ENCODE data around the gene EHD1. TPM values are rescaled to one million over a fixed set of nuclear protein-coding genes. Genes with fewer than 3 reads are reported as not detected.

The EHD1 gene
- total RNA-seq, 1 donor from 2014 or later, result 28.2 TPM

- Histone ChIP-seq H3K27me3 (ENCODE audit: control insufficient read depth in 3 of 3, insufficient read depth in 3 of 3, low read length in 3 of 3) (no peaks in the 10 kb centered on the region), H3K9ac (ENCODE audit: low read depth in 1 of 3, low read length in 3 of 3) (no peak overlapping the region), H3K27ac (ENCODE audit: low read depth, low read length) (no peak overlapping the region), H3K9me3 (ENCODE audit: control insufficient read depth in 3 of 3, low read length in 3 of 3) (no peaks in the 10 kb centered on the region), H3K4me1 (ENCODE audit: control insufficient read depth in 3 of 3, insufficient read depth in 3 of 3, low read length in 3 of 3) (peaks cover 3 to 6% (median 5%) of the 10 kb centered on the region in 3 donors), H3K36me3 (ENCODE audit: control insufficient read depth in 3 of 3, insufficient read depth in 3 of 3, low read length in 3 of 3) (no peaks in the 10 kb centered on the region), H3K4me3 (ENCODE audit: low read length in 3 of 3) (no peak overlapping the region)
These were observed 63.7 kb downstream of the EHD1 start for GRCh38 chr11:64814712-64815187.

DNA sequence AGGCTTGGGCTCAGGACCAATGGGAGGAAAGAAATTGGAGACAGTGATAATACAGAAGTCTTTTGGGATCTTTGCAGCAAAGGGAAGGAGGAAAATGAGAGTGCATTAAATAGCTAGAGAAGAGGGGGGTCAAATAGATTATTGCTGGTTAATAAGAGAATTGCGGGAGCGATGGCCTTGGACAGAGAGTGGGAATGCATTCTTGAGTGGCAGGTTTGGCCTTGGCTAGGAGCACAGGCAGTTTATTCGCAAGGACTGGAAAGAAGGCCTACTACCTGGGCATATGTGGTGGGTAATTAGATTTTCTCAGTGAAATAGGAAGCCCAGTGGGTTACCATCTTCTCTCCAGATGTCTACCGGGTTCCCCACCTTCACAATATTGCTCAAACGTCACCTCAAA, 64.6 kb downstream of the EHD1 start:
- Histone ChIP-seq H3K4me3 (ENCODE audit: low read length in 3 of 3) (no peak overlapping the region), H3K4me1 (ENCODE audit: control insufficient read depth in 3 of 3, insufficient read depth in 3 of 3, low read length in 3 of 3) (peaks cover 10 to 12% (median 12%) of the 10 kb centered on the region in 3 donors), H3K27me3 (ENCODE audit: control insufficient read depth in 3 of 3, insufficient read depth in 3 of 3, low read length in 3 of 3) (no peaks in the 10 kb centered on the region), H3K27ac (ENCODE audit: low read depth, low read length) (no peak overlapping the region), H3K36me3 (ENCODE audit: control insufficient read depth in 3 of 3, insufficient read depth in 3 of 3, low read length in 3 of 3) (no peaks in the 10 kb centered on the region), H3K9ac (ENCODE audit: low read depth in 1 of 3, low read length in 3 of 3) (no peak overlapping the region), H3K9me3 (ENCODE audit: control insufficient read depth in 3 of 3, low read length in 3 of 3) (no peaks in the 10 kb centered on the region)

GRCh38 chr11:64810891-64811272, 67.5 kb downstream of the EHD1 start:
- Histone ChIP-seq H3K4me1 (ENCODE audit: control insufficient read depth in 3 of 3, insufficient read depth in 3 of 3, low read length in 3 of 3) (peaks cover 10 to 12% (median 12%) of the 10 kb centered on the region in 3 donors), H3K9me3 (ENCODE audit: control insufficient read depth in 3 of 3, low read length in 3 of 3) (no peaks in the 10 kb centered on the region), H3K4me3 (ENCODE audit: low read length in 3 of 3) (peak overlapping the region; percentile 67 to 79 (median 77)), H3K9ac (ENCODE audit: low read depth in 1 of 3, low read length in 3 of 3) (peak overlapping the region; percentile 42 to 57 (median 47)), H3K36me3 (ENCODE audit: control insufficient read depth in 3 of 3, insufficient read depth in 3 of 3, low read length in 3 of 3) (peaks cover 18 to 21% (median 20%) of the 10 kb centered on the region in 3 donors), H3K27ac (ENCODE audit: low read depth, low read length) (no peak overlapping the region), H3K27me3 (ENCODE audit: control insufficient read depth in 3 of 3, insufficient read depth in 3 of 3, low read length in 3 of 3) (no peaks in the 10 kb centered on the region)

DNA sequence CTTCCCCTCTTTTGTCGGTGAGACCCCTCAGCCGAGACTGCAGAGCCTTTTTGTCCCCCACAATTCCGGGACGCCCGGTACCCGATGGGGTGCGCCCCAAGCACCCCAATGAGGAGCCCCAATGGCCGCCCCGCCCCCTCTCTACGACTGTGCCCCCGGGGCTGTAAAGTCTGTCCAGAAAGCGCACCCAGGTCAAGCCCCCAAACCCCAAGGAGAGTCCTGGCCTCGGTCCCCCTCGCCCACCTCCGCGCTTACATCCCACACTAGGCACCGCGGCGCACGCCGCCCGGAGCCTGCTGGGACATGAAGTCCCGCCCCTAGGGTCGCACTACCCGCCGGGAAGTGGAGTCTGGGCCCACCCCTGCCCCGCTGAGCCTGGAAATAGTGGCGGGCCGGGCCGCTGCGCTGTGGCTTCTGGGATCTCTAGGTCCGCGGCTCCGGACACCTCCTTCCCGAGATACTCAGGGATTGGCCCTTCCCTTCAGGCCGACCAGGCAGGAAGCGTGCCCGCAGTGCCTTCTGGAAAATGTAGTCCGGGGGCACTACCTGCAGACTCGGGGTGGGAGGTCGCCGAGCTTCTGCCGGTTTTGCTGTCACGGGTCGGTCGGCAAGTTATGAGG, 68.0 kb downstream of the EHD1 start, which contains the start of gene MEN1:
MEN1 (minus strand) TSS at position 281 of the 620 bp plus-strand sequence. CDS start 442 bp downstream, outside the sequence.
- no peaks in the 10 kb centered on the region for H3K9me3 ChIP-seq (ENCODE audit: control insufficient read depth in 3 of 3, low read length in 3 of 3)

DNA sequence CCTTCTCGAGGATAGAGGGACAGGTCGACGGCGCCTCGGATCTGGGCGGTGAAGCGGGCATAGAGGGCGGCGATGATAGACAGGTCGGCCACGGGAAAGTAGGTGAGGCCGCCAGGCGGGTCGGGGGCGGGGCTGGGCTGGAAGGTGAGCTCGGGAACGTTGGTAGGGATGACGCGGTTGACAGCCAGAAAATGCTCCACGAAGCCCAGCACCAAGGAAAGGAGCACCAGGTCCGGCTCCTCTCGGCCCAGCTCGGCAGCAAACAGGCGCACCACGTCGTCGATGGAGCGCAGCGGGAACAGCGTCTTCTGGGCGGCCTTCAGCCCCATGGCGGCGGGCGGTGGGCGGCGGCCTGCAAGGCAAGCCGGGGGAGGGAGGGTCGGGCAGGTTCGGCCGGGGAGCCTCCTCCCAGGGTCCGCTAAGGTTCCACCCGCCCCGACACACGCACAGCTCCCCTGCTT, 68.6 kb downstream of the EHD1 start:
- H3K4me1 ChIP-seq (ENCODE audit: control insufficient read depth in 3 of 3, insufficient read depth in 3 of 3, low read length in 3 of 3), result peaks cover 10 to 12% (median 12%) of the 10 kb centered on the region in 3 donors
- H3K4me3 ChIP-seq (ENCODE audit: low read length in 3 of 3), result peak overlapping the region; percentile 77 to 86 (median 79)
- H3K36me3 ChIP-seq (ENCODE audit: control insufficient read depth in 3 of 3, insufficient read depth in 3 of 3, low read length in 3 of 3), result peaks cover 27 to 30% (median 29%) of the 10 kb centered on the region in 3 donors
- no peaks in the 10 kb centered on the region for H3K27me3 ChIP-seq (ENCODE audit: control insufficient read depth in 3 of 3, insufficient read depth in 3 of 3, low read length in 3 of 3)
- H3K9me3 ChIP-seq (ENCODE audit: control insufficient read depth in 3 of 3, low read length in 3 of 3), result no peaks in the 10 kb centered on the region
- H3K27ac ChIP-seq (ENCODE audit: low read depth, low read length), result no peak overlapping the region
- H3K9ac ChIP-seq (ENCODE audit: low read depth in 1 of 3, low read length in 3 of 3), result peak overlapping the region; percentile 67 to 82 (median 70)

More for the DNA sequence above, 68.0 kb downstream of the EHD1 start, which contains the start of gene MEN1:
- Histone ChIP-seq H3K4me3 (ENCODE audit: low read length in 3 of 3) (peak within 1 kb of the TSS; percentile 77 to 86 (median 79)), H3K4me1 (ENCODE audit: control insufficient read depth in 3 of 3, insufficient read depth in 3 of 3, low read length in 3 of 3) (peaks cover 10 to 12% (median 12%) of the 10 kb centered on the region in 3 donors), H3K36me3 (ENCODE audit: control insufficient read depth in 3 of 3, insufficient read depth in 3 of 3, low read length in 3 of 3) (peaks cover 23 to 25% (median 24%) of the 10 kb centered on the region in 3 donors), H3K27ac (ENCODE audit: low read depth, low read length) (peak within 1 kb of the TSS; percentile 9), H3K27me3 (ENCODE audit: control insufficient read depth in 3 of 3, insufficient read depth in 3 of 3, low read length in 3 of 3) (no peaks in the 10 kb centered on the region), H3K9ac (ENCODE audit: low read depth in 1 of 3, low read length in 3 of 3) (peak within 1 kb of the TSS; percentile 67 to 82 (median 70))

- Histone ChIP-seq H3K4me3 (ENCODE audit: low read length in 3 of 3) (no peak overlapping the region), H3K4me1 (ENCODE audit: control insufficient read depth in 3 of 3, insufficient read depth in 3 of 3, low read length in 3 of 3) (peaks cover 18 to 30% (median 29%) of the 10 kb centered on the region in 3 donors)
These were observed 72.9 kb downstream of the EHD1 start for GRCh38 chr11:64805481-64805880.

DNA sequence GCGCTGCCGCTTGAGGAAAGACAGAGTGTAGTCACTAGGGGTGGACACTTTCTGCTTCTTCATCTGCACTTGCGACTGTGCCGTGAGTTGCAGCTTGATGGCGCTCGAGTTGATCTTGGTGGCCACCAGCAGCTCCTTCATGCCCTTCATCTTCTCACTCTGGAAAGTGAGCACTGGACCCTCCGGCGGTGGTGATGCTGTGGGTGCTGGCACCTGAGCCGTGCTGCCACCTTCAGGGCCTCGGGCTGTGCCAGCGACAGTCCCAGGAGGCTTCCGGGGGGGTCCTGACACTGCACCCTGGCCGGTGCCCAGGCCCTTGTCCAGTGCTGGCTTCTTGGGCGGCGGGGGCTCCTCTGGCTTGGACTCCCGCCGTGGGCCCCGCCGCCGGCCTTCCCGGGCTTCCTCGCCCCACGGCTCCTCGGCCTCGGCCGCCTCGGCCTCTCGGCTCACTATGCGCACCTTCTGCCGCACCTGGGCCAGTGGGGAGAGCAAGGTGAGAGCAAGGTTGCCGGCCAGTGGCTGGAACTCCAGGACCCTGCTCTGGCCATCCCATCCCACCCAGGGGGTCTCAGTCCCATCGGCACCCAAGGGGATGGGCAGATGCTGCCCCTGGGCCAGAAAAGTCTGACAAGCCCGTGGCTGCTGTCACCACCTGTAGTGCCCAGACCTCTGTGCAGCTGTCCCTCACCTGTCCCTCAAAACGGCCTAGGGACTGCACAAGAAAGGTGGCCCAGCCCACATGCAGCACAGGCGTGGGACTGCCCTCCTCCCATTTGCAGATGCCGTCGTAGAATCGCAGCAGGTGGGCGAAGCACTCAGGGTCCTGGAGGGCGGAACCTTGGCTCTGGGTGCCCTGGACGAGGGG, 73.8 kb downstream of the EHD1 start:
- Histone ChIP-seq H3K9me3 (ENCODE audit: control insufficient read depth in 3 of 3, low read length in 3 of 3) (no peaks in the 10 kb centered on the region), H3K9ac (ENCODE audit: low read depth in 1 of 3, low read length in 3 of 3) (peak overlapping the region in 1 of 3 donors; percentile 70), H3K36me3 (ENCODE audit: control insufficient read depth in 3 of 3, insufficient read depth in 3 of 3, low read length in 3 of 3) (peaks cover 30 to 35% (median 34%) of the 10 kb centered on the region in 3 donors), H3K27ac (ENCODE audit: low read depth, low read length) (no peak overlapping the region), H3K27me3 (ENCODE audit: control insufficient read depth in 3 of 3, insufficient read depth in 3 of 3, low read length in 3 of 3) (no peaks in the 10 kb centered on the region), H3K4me3 (ENCODE audit: low read length in 3 of 3) (no peak overlapping the region), H3K4me1 (ENCODE audit: control insufficient read depth in 3 of 3, insufficient read depth in 3 of 3, low read length in 3 of 3) (peaks cover 15 to 26% (median 23%) of the 10 kb centered on the region in 3 donors)

More at GRCh38 chr11:64805481-64805880, 72.9 kb downstream of the EHD1 start:
- Histone ChIP-seq H3K27me3 (ENCODE audit: control insufficient read depth in 3 of 3, insufficient read depth in 3 of 3, low read length in 3 of 3) (no peaks in the 10 kb centered on the region), H3K27ac (ENCODE audit: low read depth, low read length) (no peak overlapping the region), H3K36me3 (ENCODE audit: control insufficient read depth in 3 of 3, insufficient read depth in 3 of 3, low read length in 3 of 3) (peaks cover 30 to 35% (median 34%) of the 10 kb centered on the region in 3 donors), H3K9ac (ENCODE audit: low read depth in 1 of 3, low read length in 3 of 3) (no peak overlapping the region), H3K9me3 (ENCODE audit: control insufficient read depth in 3 of 3, low read length in 3 of 3) (no peaks in the 10 kb centered on the region)

DNA sequence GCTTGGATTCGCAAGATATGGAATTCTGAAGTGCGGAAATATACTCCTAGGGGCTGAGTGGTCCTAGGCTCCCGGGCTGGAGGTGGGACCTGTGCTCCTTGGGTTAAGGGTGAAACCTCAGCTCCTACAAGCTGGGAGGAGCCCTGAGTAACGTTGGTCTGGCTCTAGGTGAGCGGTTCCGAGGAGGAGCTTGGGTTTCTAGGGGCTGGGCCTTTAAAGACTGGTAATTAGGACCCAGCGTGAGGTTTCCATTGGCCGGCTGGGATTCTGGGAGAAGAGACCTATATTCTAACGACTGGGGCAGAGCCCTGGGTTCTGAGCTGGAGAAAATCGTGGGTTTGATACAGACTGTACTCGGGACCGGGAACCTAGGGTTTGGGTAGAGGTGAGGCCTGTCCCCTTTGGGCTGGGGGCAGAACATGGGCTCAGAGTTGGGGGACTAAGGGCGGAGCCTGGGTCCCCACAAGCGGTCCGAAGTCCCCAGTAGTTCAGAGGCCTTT, 74.5 kb downstream of the EHD1 start:
- Histone ChIP-seq H3K4me3 (ENCODE audit: low read length in 3 of 3) (peak overlapping the region; percentile 69 to 79 (median 73)), H3K27me3 (ENCODE audit: control insufficient read depth in 3 of 3, insufficient read depth in 3 of 3, low read length in 3 of 3) (no peaks in the 10 kb centered on the region), H3K27ac (ENCODE audit: low read depth, low read length) (peak overlapping the region; percentile 60), H3K9ac (ENCODE audit: low read depth in 1 of 3, low read length in 3 of 3) (peak overlapping the region; percentile 68 to 79 (median 70)), H3K36me3 (ENCODE audit: control insufficient read depth in 3 of 3, insufficient read depth in 3 of 3, low read length in 3 of 3) (peaks cover 30 to 35% (median 34%) of the 10 kb centered on the region in 3 donors), H3K4me1 (ENCODE audit: control insufficient read depth in 3 of 3, insufficient read depth in 3 of 3, low read length in 3 of 3) (peaks cover 11 to 21% (median 18%) of the 10 kb centered on the region in 3 donors), H3K9me3 (ENCODE audit: control insufficient read depth in 3 of 3, low read length in 3 of 3) (no peaks in the 10 kb centered on the region)

GRCh38 chr11:64803158-64803845, 75.1 kb downstream of the EHD1 start, which contains the start of gene MAP4K2:
MAP4K2 (minus strand) TSS chr11:64803214; CDS start chr11:64803149, 65 bp downstream.
- H3K9ac ChIP-seq (ENCODE audit: low read depth in 1 of 3, low read length in 3 of 3), result peak within 1 kb of the TSS; percentile 68 to 79 (median 70)
- H3K36me3 ChIP-seq (ENCODE audit: control insufficient read depth in 3 of 3, insufficient read depth in 3 of 3, low read length in 3 of 3), result peaks cover 30 to 35% (median 34%) of the 10 kb centered on the region in 3 donors
- H3K9me3 ChIP-seq (ENCODE audit: control insufficient read depth in 3 of 3, low read length in 3 of 3), result no peaks in the 10 kb centered on the region

More at GRCh38 chr11:64803158-64803845, 75.1 kb downstream of the EHD1 start, which contains the start of gene MAP4K2:
- H3K4me3 ChIP-seq (ENCODE audit: low read length in 3 of 3), result peak within 1 kb of the TSS; percentile 69 to 79 (median 73)
- peak within 1 kb of the TSS; percentile 60 for H3K27ac ChIP-seq (ENCODE audit: low read depth, low read length)
- H3K4me1 ChIP-seq (ENCODE audit: control insufficient read depth in 3 of 3, insufficient read depth in 3 of 3, low read length in 3 of 3), result peaks cover 11 to 21% (median 18%) of the 10 kb centered on the region in 3 donors
- H3K27me3 ChIP-seq (ENCODE audit: control insufficient read depth in 3 of 3, insufficient read depth in 3 of 3, low read length in 3 of 3), result no peaks in the 10 kb centered on the region
